ELR (cell line): Measurements from ENCODE around the gene MTSS2.
A peak's percentile ranks its signal among the peaks of the same experiment; 100 is the strongest.
"Not testable (repeated sequence)": the region's sequence is repeated elsewhere in the genome, so short reads cannot be mapped to it uniquely, and the experiment has no call there.

Experiments used
- DNase-seq: peaks from one replicate; pipeline ENCODE4 v3.0.0-alpha.2; 2015; ENCODE audit warnings: low read depth

Gene MTSS2

GRCh38 chr16:70685061-70685937 is 554 bp downstream of the MTSS2 start:
- peak; percentile 39 for DNase-seq

GRCh38 chr16:70684146-70685060 is 1.4 kb downstream of the MTSS2 start:
- DNase-seq = no peak

GRCh38 chr16:70683146-70683944 is 2.5 kb downstream of the MTSS2 start:
- no peak for DNase-seq

- DNase-seq = no peak
Observed at GRCh38 chr16:70682239-70683145, 3.4 kb downstream of the MTSS2 start.

- no peak for DNase-seq
Observed at GRCh38 chr16:70681382-70682238, 4.2 kb downstream of the MTSS2 start.

- no peak for DNase-seq
Observed at GRCh38 chr16:70680495-70681381, 5.1 kb downstream of the MTSS2 start.

- DNase-seq = no peak
Observed at GRCh38 chr16:70679671-70680494, 6.0 kb downstream of the MTSS2 start.

- DNase-seq = no peak
Observed at GRCh38 chr16:70678898-70679670, 6.8 kb downstream of the MTSS2 start.

GRCh38 chr16:70678121-70678897 is 7.5 kb downstream of the MTSS2 start:
- no peak for DNase-seq

- no peak for DNase-seq
Observed at GRCh38 chr16:70677499-70678120, 8.2 kb downstream of the MTSS2 start.

- no peak for DNase-seq
Observed at GRCh38 chr16:70676675-70677498, 9.0 kb downstream of the MTSS2 start.

GRCh38 chr16:70675851-70676513 is 9.9 kb downstream of the MTSS2 start:
- DNase-seq = no peak

- DNase-seq = no peak
Observed at GRCh38 chr16:70674221-70675014, 11.4 kb downstream of the MTSS2 start.

- DNase-seq = not testable (repeated sequence)
Observed at GRCh38 chr16:70670938-70671337, 14.9 kb downstream of the MTSS2 start.
